NCI-H146 (cell line): ENCODE data around the gene CCDC73.
"Not testable (repeated sequence)": the region's sequence is repeated elsewhere in the genome, so short reads cannot be mapped to it uniquely, and the experiment has no call there.

Source experiments
- DNase-seq: peaks from one replicate; lab custom pipeline; 2025; lab: John Stamatoyannopoulos, UW

CCDC73 gene

GRCh38 chr11:32705309-32706033 lies 89.0 kb downstream of the CCDC73 start:
- DNase-seq = no peak

GRCh38 chr11:32704775-32705174 lies 89.7 kb downstream of the CCDC73 start:
- DNase-seq = no peak

DNA sequence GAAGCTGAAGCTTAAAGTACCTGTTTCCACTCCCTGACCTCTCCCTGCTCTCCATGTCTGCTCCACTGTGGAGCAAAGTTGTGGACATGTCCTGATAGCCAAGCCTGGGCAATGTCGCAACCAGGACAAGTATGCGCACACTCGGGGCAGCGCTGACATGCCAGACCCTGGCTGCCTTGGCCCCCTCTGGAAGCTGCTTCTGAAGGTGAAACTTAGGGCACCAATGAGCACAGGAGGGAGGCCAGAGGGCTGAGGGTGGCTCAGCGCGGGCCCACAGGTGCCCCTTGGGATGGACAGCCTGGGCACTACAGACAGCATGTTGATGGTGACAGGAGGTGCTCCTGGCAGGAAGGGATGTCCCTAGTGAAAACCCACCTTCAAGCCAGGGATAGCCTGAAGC lies 90.2 kb downstream of the CCDC73 start:
- DNase-seq = no peak

GRCh38 chr11:32701616-32702015 lies 92.8 kb downstream of the CCDC73 start:
- no peak for DNase-seq

DNA sequence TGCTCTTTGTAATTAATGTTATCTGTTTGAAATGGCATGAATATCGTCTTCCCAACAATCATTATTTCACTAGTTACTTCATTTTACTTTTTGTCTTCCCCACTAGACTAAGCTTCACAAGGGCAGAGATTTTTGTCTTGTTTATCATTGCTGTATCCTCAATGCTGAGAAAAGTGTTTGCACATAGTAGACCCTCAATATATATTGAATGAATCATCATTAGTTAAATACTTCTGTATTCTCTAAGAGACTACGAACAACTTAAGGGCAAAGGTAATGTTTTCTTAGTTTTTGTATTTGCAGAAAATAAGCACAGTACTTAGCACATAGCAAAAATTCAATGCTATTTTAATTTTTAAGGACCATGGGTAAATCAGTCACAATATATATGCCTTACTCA lies 95.9 kb downstream of the CCDC73 start:
- DNase-seq = no peak

DNA sequence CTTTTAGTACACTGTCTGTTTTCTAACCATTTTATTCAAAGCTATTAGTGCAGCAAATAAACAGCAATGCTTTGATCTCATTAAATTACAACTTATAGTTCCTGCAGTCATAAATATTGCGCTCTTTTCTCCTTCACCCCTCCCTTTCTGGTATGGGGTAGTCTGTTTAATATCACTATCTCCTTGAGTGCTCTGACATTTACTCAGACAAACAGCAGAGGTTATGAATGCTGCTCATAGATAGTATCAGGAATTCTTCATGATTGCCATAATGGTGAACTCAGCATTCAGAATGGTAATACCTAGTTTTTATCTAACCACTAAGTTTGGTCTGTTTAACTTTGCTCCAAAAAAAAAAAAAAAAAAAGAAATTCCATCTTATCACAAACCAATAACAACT lies 123.4 kb downstream of the CCDC73 start:
- no peak for DNase-seq

GRCh38 chr11:32659672-32660071 lies 134.8 kb downstream of the CCDC73 start:
- no peak for DNase-seq

GRCh38 chr11:32658639-32659406 lies 135.6 kb downstream of the CCDC73 start:
- DNase-seq = no peak

- DNase-seq = no peak
These were observed 150.9 kb downstream of the CCDC73 start for GRCh38 chr11:32643526-32643925.

DNA sequence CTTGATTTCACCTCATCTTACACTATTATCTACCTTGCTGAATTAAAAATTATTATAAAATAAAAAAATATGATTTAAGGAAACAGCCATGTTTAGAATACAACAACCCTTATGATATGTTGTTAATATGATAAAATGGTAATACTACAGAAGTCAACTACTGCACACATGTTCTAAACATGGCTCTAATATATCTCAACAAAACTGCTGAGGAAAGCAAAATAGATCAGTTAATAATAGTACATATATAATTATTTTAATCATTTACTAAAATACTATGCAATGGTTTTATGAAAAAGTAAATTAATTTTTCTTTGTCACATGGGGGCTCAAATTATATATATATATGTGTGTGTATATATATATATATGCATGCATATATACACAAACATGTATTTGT lies 153.1 kb downstream of the CCDC73 start:
- no peak for DNase-seq

DNA sequence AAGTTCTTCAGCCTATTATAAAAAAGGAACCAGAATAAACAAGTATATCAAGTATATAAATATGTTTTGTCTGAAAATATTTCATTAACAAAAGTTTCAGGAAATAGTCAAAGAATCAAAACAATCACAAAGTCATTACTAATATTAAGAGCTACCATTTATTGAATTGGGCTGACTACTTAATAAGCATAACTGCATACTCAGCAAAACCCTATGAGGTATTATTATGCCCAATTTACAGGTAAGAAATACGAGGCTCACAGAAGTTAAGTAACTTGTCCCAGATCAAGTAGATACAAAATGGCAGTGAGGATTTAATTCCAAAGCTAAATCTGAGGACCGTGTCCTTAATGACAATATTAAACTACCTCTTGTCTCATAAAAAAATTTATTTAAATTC lies 158.6 kb downstream of the CCDC73 start:
- no peak for DNase-seq

GRCh38 chr11:32630844-32631243 lies 163.6 kb downstream of the CCDC73 start:
- no peak for DNase-seq

DNA sequence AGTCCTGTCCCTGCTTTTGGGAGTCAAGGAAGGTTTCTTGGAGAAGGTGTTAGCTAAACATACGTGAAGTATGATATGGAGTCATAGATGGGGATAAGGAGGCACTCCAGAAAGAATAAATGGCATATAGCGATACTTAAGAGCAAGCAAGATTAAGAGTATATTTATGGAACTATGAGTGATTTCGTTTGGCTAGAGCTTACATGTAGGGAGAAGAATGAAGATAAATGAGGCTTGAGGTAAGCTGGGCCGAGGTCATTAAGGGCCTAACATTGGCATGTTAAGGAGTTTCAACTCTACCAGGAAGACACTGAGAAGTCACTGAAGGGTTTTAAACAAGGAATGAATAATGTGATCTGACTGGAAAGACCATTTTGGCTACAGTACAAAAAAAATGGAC lies 177.6 kb downstream of the CCDC73 start:
- DNase-seq = no peak

GRCh38 chr11:32615422-32615821 lies 179.0 kb downstream of the CCDC73 start:
- DNase-seq = no peak

DNA sequence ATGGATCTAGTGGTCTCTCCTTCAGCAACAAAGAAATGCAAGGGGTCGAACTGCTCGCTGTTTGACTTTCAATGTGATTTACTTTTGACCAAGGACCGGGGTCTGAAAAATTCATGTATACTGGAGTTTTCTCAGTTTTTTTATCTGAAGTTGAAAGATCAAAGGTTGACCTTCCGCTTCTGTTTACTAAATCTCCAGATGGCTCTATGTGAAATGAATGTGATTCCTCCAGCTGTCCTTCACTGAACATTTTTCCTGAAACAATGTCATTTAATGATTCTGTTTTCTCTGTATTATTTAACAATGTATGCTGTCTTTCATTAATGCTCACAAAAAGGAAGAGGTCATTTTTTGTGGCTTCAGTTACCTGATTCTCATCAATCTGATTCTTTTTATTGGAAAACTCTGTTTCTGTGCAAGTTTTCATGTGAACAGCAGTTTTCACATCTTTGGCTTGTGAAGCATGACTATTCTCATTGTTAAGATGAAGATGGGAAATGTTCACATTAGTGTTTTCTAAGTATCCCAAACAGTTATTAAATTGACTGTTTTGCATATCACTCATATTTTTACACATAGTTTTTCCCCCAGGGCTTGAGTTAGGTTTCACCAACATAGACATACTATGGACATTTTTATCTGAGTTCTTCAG lies 180.8 kb downstream of the CCDC73 start:
- DNase-seq = no peak

- no peak for DNase-seq
These were observed 183.6 kb downstream of the CCDC73 start for GRCh38 chr11:32610797-32611352.

- DNase-seq = not testable (repeated sequence)
These were observed 185.6 kb downstream of the CCDC73 start for GRCh38 chr11:32608826-32609225.

DNA sequence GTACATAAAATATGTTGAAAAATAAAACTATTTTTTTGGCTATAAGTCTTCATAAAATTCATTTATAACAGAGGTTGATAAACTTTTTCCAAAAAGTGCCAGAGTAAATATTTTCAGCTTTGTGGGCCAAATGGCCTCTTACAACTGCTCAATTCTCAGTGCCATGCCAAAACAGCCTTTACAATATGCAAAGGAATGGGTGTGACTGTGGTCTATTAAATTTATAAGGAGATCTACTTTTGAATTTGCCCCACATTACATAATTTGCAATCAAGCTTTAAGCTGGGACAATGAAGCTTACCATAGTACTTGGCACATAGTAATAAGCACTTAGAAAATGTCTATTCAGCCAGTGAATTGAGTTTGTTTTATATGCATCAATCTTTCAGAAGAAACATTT lies 188.2 kb downstream of the CCDC73 start:
- DNase-seq = no peak

- DNase-seq = no peak
These were observed 191.6 kb downstream of the CCDC73 start for GRCh38 chr11:32602657-32603415.

DNA sequence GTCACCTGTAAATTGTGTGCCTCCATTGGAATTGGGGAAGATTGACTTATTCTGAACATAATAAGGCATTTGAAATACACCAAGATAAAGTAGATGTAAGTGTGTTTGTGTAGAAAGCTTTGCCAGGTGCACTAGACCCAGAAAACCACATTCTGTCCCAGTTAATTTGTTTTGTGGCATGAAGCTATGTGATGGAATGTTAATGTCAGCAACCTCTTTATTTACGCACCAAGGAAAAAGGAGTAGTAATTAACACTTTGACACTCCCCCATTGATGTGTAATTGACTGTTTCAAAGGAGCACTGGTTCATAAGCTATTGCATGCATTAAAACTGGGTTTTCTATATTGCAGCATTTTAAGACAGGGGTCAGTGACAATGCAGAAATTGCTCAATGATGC lies 196.5 kb downstream of the CCDC73 start:
- no peak for DNase-seq

DNA sequence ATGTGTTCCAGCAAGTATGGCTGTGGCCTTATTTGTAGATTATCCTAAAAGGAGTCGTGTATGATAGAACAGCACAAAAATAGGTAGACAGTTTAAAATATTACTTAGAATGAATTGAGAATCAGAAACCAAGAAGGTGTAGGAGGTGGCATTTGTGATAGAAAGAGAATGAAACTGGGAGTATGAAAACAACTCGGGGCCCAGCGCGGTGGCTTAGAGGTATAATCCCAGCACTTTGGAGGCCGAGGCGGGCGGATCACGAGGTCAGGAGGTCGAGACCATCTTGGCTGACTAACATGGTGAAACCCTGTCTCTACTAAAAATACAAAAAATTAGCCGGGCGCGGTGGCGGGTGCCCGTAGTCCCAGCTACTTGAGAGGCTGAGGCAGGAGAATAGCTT lies 198.3 kb downstream of the CCDC73 start:
- not testable (repeated sequence) for DNase-seq

DNA sequence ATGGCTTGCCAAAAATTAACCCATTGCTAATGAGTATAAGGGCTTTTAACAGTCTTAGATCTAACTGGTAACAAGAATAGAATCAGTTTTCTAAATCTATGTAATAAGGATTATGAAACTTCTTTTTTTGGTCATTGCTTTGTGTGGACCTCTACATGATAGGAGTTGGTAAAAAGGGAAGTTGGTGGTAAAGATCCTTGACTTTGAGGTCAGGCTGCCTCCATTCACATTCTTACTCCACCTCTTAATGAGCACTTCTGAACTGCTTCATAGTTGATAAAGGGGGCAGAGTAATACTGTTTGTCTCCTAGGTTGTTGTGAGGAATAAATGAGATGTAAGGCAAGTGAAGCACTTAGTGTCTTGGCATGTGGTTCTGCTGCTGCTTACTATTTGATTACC lies 200.2 kb downstream of the CCDC73 start:
- DNase-seq = no peak
